Measurements from ENCODE around the gene POU2F2.
A peak's percentile ranks its signal among the peaks of the same experiment; 100 is the strongest.

Gene POU2F2

GRCh38 chr19:42132030-42132628, at the start of gene POU2F2:
POU2F2 (minus strand) TSS chr19:42132446; CDS start chr19:42132411, 35 bp downstream.
- DNase-seq = no peak

DNA sequence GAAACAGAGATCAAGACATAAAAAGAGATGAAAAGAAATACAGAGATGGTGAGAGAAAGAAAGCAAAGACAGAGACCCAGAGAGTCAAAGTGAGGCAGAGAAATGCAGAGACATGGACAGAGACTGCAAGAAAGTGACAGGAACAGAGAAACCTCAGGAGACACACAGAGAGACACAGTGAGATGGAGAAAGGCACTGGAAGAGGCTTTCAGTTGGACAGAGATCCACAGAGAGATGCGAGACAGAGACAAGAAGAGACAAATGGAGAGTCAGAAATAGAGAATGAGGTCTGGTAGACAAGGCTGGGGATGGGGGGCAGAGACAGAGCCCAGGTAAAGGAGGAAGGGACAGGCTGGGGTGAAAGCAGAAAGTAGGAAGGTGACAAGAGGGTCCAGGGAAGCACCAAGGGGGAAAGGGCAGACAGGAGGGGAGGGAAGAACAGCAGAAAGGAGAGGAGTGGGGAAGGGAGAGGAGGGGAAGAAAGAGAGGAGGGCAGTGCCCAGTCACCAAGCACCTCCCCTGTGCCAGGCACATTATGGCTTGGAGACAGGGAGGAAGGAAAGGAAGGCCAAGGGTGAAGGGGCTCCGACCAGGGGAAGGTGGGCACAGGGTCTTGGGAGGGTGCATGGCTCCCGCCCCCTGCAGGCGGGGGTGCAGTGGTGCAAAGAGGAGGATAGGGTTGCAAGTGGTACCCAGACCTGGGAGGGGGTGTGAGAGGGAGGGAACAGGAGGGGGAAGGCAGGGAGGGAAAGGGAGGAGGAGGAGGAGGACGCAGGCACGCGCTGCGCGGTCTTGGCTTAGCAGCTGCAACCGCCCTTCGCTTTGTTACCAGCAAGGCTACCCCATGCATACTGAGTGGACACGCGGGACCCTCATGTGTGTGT, 46.8 kb upstream of the POU2F2 start:
- DNase-seq = peak; percentile 8

GRCh38 chr19:42177686-42178019, 45.4 kb upstream of the POU2F2 start:
- DNase-seq = no peak

- peak; percentile 82 for DNase-seq
Observed at GRCh38 chr19:42176990-42177685, 44.9 kb upstream of the POU2F2 start.

- DNase-seq = no peak
Observed at GRCh38 chr19:42176649-42176989, 44.4 kb upstream of the POU2F2 start.

- peak; percentile 39 for DNase-seq
Observed at GRCh38 chr19:42175952-42176648, 43.9 kb upstream of the POU2F2 start.

- no peak for DNase-seq
Observed at GRCh38 chr19:42174958-42175734, 42.9 kb upstream of the POU2F2 start.

- DNase-seq = no peak
Observed at GRCh38 chr19:42174188-42174587, 41.9 kb upstream of the POU2F2 start.

- DNase-seq = no peak
Observed at GRCh38 chr19:42173695-42174094, 41.4 kb upstream of the POU2F2 start.

DNA sequence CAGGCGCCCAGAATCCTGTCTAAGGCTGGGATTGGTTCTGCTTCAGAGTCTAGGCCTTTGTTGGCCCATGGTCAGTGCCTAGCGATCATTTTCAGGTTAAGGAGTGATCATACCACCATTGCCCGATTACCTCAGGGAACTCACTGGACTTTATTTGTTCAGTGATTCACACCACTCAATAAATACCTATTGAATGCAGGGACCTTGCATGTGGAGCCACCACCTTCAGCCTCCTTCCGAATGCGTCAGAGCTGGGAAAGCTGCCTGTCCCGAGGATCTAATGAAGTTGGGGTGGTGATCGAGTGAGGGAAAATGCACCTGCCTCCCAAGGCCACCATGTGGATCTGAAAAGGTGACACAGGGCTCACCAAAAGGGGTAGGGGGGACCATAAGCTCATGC, 40.0 kb upstream of the POU2F2 start:
- DNase-seq = no peak

- no peak for DNase-seq
Observed at GRCh38 chr19:42170715-42171114, 38.5 kb upstream of the POU2F2 start.

- no peak for DNase-seq
Observed at GRCh38 chr19:42169486-42170413, 37.5 kb upstream of the POU2F2 start.

- no peak for DNase-seq
Observed at GRCh38 chr19:42168206-42168605, 36.0 kb upstream of the POU2F2 start.

- DNase-seq = no peak
Observed at GRCh38 chr19:42166316-42166715, 34.1 kb upstream of the POU2F2 start.

- no peak for DNase-seq
Observed at GRCh38 chr19:42165146-42165545, 32.9 kb upstream of the POU2F2 start.

DNA sequence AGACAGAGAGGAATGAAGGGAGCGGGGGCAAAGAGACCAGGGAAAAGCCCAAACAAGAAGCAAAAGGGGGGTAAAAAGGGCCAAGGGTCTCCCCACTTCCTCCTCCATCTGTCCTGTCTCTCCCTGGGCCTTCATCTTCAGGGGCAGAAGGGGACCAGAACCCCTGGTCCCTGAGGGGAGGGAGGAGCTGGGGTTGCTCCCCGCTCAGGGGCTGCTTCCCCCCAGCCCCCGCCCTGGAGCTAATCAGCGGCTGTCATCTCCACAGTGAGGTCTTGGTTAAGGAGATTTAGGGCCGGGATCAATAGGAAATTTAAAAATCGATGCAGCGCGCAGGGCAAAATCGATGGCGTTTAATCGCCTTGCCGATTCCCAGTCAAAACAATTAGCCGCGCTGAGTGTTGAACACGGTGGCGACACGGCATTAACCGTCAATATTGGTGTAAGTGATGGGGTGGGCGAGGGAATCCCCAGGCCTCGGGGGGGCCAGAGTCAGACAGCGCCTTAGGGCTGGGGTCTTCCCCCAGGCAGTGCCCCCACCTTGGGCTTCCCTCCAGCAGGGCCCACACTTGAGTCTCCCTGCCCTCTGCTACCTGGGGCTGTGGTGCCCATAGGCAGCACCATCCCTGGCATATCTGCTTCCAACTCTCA, 29.5 kb upstream of the POU2F2 start:
- DNase-seq = no peak

DNA sequence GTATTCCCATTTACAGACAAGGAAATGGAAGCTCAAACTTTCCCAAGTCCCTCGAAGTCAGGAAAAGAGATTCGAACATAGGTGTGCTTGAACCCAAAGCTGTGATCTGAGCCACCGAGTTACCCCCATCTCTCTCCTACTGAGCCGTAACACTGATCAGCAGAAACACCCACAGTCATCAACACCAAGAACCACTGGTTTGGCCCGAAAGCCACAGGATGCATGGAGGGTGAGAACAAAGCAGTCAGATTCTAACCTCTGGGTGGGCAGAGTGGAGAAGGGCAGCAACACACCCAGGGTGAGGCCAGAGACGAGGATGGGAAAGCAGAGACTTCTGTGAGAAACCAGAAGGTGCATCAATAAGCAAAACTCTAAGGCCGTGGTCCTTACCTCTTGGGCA, 27.7 kb upstream of the POU2F2 start:
- no peak for DNase-seq

DNA sequence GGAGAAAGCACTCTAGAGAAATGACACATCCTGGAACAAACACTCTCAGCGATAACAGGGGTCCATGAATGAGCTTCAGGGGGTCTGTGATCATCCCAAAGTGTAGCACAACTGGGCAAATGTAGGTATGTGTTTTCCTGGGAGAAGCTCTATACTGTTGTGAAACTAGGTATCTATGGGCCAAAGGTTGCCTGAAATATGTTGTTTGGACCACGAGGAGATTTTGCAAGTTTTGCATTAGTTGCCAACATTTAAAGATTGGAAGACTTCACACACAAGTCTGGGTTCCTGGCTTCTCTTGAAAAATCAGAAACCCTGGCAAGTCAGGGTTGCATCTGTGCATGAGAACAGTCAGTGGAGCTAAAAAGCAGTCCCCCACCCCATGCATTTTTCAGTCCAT, 26.7 kb upstream of the POU2F2 start:
- no peak for DNase-seq

GRCh38 chr19:42156571-42156970, 24.3 kb upstream of the POU2F2 start:
- DNase-seq = no peak

- no peak for DNase-seq
Observed at GRCh38 chr19:42155796-42156195, 23.6 kb upstream of the POU2F2 start.
